Thyroid gland (tissue), 4 donors: ENCODE measurements around the gene PACSIN1. TPM values are rescaled to one million over a fixed set of nuclear protein-coding genes. Genes with fewer than 3 reads are reported as not detected.
A peak's percentile ranks its signal among the peaks of the same experiment; 100 is the strongest.

ENCODE experiments used
- DNase-seq, 2 donors: peaks; one replicate each; pipeline ENCODE4 v3.0.0-alpha.2; 2019
- H3K27ac ChIP-seq, 3 donors: fragments of 200-600 bp; sonication (generic); 1 replicate in 2 of 3; 2 replicates in 1 of 3; pipeline ENCODE4 v1.5.1; 2016 to 2019; ENCODE audit warnings: mild to moderate bottlenecking in 1 of 3, moderate library complexity in 1 of 3
- H3K27me3 ChIP-seq: fragments of 200-600 bp; sonication (generic); one replicate; pipeline ENCODE4 v1.5.1; 2019
- H3K36me3 ChIP-seq, 2 donors: fragments of 200-600 bp; sonication (generic); one replicate each; pipeline ENCODE4 v1.5.1; 2016 to 2019
- H3K4me1 ChIP-seq, 2 donors: fragments of 200-600 bp; sonication (generic); one replicate each; pipeline ENCODE4 v1.5.1; 2017 to 2019
- H3K4me3 ChIP-seq, 3 donors: fragments of 200-600 bp; sonication (generic); replicated peaks in 1 of 3; 1 replicate in 2 of 3; 2 replicates in 1 of 3; pipeline ENCODE4 v1.5.1; 2016; ENCODE audit warnings: mild to moderate bottlenecking in 1 of 3
- H3K9me3 ChIP-seq: fragments of 200-600 bp; sonication (generic); one replicate; pipeline ENCODE4 v1.5.1; 2017
- POLR2A ChIP-seq, 2 donors: fragments of 450-650 bp; IDR thresholded peaks; one replicate each; pipeline ENCODE4 v1.6.1; 2017; ENCODE audit warnings: antibody characterized with exemption in 2 of 2, mild to moderate bottlenecking in 2 of 2, moderate library complexity in 1 of 2
- WGBS, 2 donors: methylation state at CpG; one replicate each; pipeline ENCODE4 v1.1.5; 2017; 5-methylcytosine and 5-hydroxymethylcytosine counted together
- intact Hi-C: fragments of 100-400 bp; cut with DNase I; formaldehyde crosslinking; loops from one replicate; pipeline ENCODE4 v1.15.1; 2023
- total RNA-seq, 4 donors: library from RNA; depleted of rRNA; stranded (reverse); fragments of >200 nt; gene quantifications; one replicate each; pipeline ENCODE4 v1.2.3, GENCODE V29; 2016
- TF ChIP-seq, protein P1 (sequence below), 6 experiments: fragments of 200-600 bp in 3 of 6; fragments of 450-650 bp in 3 of 6; sonication (generic) in 3 of 6; IDR thresholded peaks; one replicate each; pipeline ENCODE4 v1.5.1; 2016 to 2019; ENCODE audit warnings: antibody characterized with exemption in 6 of 6, mild to moderate bottlenecking in 2 of 6, inconsistent platforms in 1 of 6, moderate library complexity in 1 of 6

The PACSIN1 gene
- total RNA-seq, 4 donors from 2014 or later: 0.11 TPM; not detected in 3

- no peak for TF ChIP-seq POLR2A (IDR thresholded peaks at IDR 0.05)
- TF ChIP-seq, protein P1, sequence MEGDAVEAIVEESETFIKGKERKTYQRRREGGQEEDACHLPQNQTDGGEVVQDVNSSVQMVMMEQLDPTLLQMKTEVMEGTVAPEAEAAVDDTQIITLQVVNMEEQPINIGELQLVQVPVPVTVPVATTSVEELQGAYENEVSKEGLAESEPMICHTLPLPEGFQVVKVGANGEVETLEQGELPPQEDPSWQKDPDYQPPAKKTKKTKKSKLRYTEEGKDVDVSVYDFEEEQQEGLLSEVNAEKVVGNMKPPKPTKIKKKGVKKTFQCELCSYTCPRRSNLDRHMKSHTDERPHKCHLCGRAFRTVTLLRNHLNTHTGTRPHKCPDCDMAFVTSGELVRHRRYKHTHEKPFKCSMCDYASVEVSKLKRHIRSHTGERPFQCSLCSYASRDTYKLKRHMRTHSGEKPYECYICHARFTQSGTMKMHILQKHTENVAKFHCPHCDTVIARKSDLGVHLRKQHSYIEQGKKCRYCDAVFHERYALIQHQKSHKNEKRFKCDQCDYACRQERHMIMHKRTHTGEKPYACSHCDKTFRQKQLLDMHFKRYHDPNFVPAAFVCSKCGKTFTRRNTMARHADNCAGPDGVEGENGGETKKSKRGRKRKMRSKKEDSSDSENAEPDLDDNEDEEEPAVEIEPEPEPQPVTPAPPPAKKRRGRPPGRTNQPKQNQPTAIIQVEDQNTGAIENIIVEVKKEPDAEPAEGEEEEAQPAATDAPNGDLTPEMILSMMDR (IDR thresholded peaks at IDR 0.05): no peak
- Histone ChIP-seq H3K36me3 (no peaks in the 10 kb centered on the region), H3K27me3 (no peaks in the 10 kb centered on the region), H3K4me1 (peaks cover 15 to 22% of the 10 kb centered on the region in 2 donors), H3K4me3 (no peak overlapping the region), H3K9me3 (no peaks in the 10 kb centered on the region), H3K27ac (peak overlapping the region in 1 of 3 donors; percentile 0)
- no peak for DNase-seq
- intact Hi-C loops: loop anchor here (5.0 kb wide), 1 partner anchor 81 kb away; no protein-coding TSS in a partner anchor
- WGBS, 2 donors: 60 to 61% methylated on average over 19 to 22 of the region's 23 CpGs
These were observed 60.5 kb downstream of the PACSIN1 start for GRCh38 chr6:34526241-34526972.

GRCh38 chr6:34526992-34527728 is 61.3 kb downstream of the PACSIN1 start:
- no peak for TF ChIP-seq POLR2A (IDR thresholded peaks at IDR 0.05)
- TF ChIP-seq, protein P1 (IDR thresholded peaks at IDR 0.05): peak; percentile 33 to 87 (median 68)
- H3K27me3 ChIP-seq: no peaks in the 10 kb centered on the region
- DNase-seq: peak; percentile 95 to 97
- H3K27ac ChIP-seq: peak overlapping the region in 1 of 3 donors; percentile 0
- peaks cover 15 to 22% of the 10 kb centered on the region in 2 donors for H3K4me1 ChIP-seq
- WGBS, 2 donors: 7 to 21% methylated on average over 8 to 33 of the region's 53 CpGs
- H3K4me3 ChIP-seq: peak overlapping the region in 1 of 3 donors; percentile 1
- intact Hi-C loops: loop anchor here (5.0 kb wide), 1 partner anchor 80 kb away; no protein-coding TSS in a partner anchor
- no peaks in the 10 kb centered on the region for H3K9me3 ChIP-seq
- no peaks in the 10 kb centered on the region for H3K36me3 ChIP-seq

DNA sequence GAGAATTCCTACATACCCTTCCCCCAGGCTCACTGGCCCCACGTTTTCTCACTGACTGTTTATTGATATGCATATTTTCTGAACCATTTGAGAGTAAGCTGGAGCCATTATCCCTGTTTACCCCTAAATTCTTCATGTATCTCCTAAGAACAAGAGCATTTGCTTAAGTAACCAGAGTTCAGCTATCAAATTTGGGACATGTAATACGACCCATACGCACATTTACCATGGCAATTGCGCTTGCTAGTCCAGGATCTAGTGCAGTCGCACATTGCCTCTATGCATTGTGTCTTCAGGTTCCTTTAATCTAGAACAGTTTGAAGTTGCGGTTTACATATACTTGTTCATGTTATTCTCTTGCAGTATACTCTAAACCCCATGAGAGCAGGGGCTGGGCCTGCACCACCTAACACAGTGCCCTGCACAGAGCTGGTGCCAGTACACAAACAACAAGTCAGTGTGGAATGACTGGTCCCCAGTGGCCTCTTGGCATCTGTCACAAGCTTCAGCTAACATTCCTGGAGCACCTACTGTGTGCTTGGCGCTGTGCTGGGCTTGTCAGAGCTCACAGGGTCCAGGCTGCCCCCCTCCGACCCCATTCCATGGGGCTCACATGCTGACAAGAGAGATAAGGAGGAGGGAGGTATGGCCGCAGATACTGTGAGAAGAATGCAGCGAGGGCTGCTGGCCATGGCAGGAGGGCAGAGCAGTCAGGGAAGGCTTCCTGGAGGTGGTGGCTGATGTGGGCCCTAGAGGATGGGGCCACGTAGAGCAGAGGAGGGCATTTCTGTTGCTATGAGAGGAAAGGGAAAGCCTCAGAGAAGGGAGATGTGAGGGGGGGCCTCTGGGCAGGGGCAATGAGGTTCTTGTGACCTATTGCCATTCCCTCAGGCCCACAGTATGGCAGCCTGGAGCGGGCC is 62.1 kb downstream of the PACSIN1 start:
- no peaks in the 10 kb centered on the region for H3K9me3 ChIP-seq
- no peaks in the 10 kb centered on the region for H3K27me3 ChIP-seq
- peaks cover 15 to 22% of the 10 kb centered on the region in 2 donors for H3K4me1 ChIP-seq
- 86 to 94% methylated on average over 11 to 12 of the region's 12 CpGs for WGBS, 2 donors
- TF ChIP-seq, protein P1 (IDR thresholded peaks at IDR 0.05): no peak
- no peak for TF ChIP-seq POLR2A (IDR thresholded peaks at IDR 0.05)
- H3K4me3 ChIP-seq: no peak overlapping the region
- H3K27ac ChIP-seq: no peak overlapping the region
- no peaks in the 10 kb centered on the region for H3K36me3 ChIP-seq
- intact Hi-C loops: loop anchor here (5.0 kb wide), 1 partner anchor 79 kb away; no protein-coding TSS in a partner anchor
- DNase-seq: no peak

- intact Hi-C loops: loop anchor here (5.0 kb wide), 1 partner anchor 78 kb away; no protein-coding TSS in a partner anchor
- 59 to 69% methylated on average over 8 of the region's 8 CpGs for WGBS, 2 donors
- Histone ChIP-seq H3K36me3 (no peaks in the 10 kb centered on the region), H3K9me3 (no peaks in the 10 kb centered on the region), H3K4me1 (peaks cover 15 to 22% of the 10 kb centered on the region in 2 donors), H3K27ac (peak overlapping the region in 2 of 3 donors; percentile 38 to 61), H3K27me3 (no peaks in the 10 kb centered on the region), H3K4me3 (no peak overlapping the region)
- DNase-seq: peak; percentile 30 to 33
- TF ChIP-seq POLR2A (IDR thresholded peaks at IDR 0.05): no peak
- TF ChIP-seq, protein P1 (IDR thresholded peaks at IDR 0.05): no peak
These were observed 63.3 kb downstream of the PACSIN1 start for GRCh38 chr6:34528996-34529664.
